GM12873 (cell line): ENCODE measurements around the gene GRIP2.

ENCODE experiments used
- CTCF ChIP-seq: IDR thresholded peaks from 2 replicates; pipeline ENCODE4 v1.5.1; 2012; ENCODE audit warnings: low read depth, mild to moderate bottlenecking, moderate library complexity, low read length, control low read depth; ENCODE audit not compliant: insufficient read depth; ENCODE audit errors: missing control alignments

GRIP2 gene

GRCh38 chr3:14461748-14462324 is 78.3 kb downstream of the GRIP2 start:
- peak; percentile 66 for TF ChIP-seq CTCF

- TF ChIP-seq CTCF: no peak
Measured at GRCh38 chr3:14461006-14461747, 79.0 kb downstream of the GRIP2 start.

GRCh38 chr3:14460342-14461005 is 79.7 kb downstream of the GRIP2 start:
- no peak for TF ChIP-seq CTCF

- TF ChIP-seq CTCF: no peak
Measured at GRCh38 chr3:14459787-14460186, 80.4 kb downstream of the GRIP2 start.

GRCh38 chr3:14459384-14459783 is 80.8 kb downstream of the GRIP2 start:
- no peak for TF ChIP-seq CTCF

GRCh38 chr3:14458434-14459275 is 81.5 kb downstream of the GRIP2 start:
- no peak for TF ChIP-seq CTCF

GRCh38 chr3:14457999-14458398 is 82.1 kb downstream of the GRIP2 start:
- TF ChIP-seq CTCF: no peak
